ENCODE results near the gene TNFAIP3. TPM values are rescaled to one million over a fixed set of nuclear protein-coding genes. Genes with fewer than 3 reads are reported as not detected.
"Not testable (repeated sequence)": the region's sequence is repeated elsewhere in the genome, so short reads cannot be mapped to it uniquely, and the experiment has no call there.

TNFAIP3 gene
- 52.6 and 53.9 TPM in 2 replicates for total RNA-seq

- intact Hi-C loops (cut with micrococcal nuclease), result loop anchor here (1.0 to 2.0 kb wide), 7 partner anchors 43 to 200 kb away; no protein-coding TSS in a partner anchor
Observed at GRCh38 chr6:137866914-137867684, at the start of gene TNFAIP3. TSS of gene TNFAIP3 (plus strand) at chr6:137867259. CDS start at chr6:137871228, 3,969 bp downstream.

GRCh38 chr6:137818440-137818839, 48.6 kb upstream of the TNFAIP3 start:
- intact Hi-C loops (cut with micrococcal nuclease), result no loop called here

- intact Hi-C loops (cut with micrococcal nuclease), result loop anchor here (10.0 kb wide), 1 partner anchor 1475 kb away; the partner anchor contains the start of gene TXLNB
Observed at GRCh38 chr6:137819740-137820139, 47.3 kb upstream of the TNFAIP3 start.

- intact Hi-C loops (cut with micrococcal nuclease), result loop anchor here (10.0 kb wide), 1 partner anchor 1474 kb away; the partner anchor contains the start of gene TXLNB
Observed at GRCh38 chr6:137820425-137820824, 46.6 kb upstream of the TNFAIP3 start.

- intact Hi-C loops (cut with micrococcal nuclease), result loop anchor here (10.0 kb wide), 1 partner anchor 1474 kb away; the partner anchor contains the start of gene TXLNB
Observed at GRCh38 chr6:137820952-137821351, 46.1 kb upstream of the TNFAIP3 start.

- intact Hi-C loops (cut with micrococcal nuclease), result loop anchor here (10.0 kb wide), 1 partner anchor 1473 kb away; the partner anchor contains the start of gene TXLNB
Observed at GRCh38 chr6:137821491-137821890, 45.6 kb upstream of the TNFAIP3 start.

GRCh38 chr6:137823826-137824555, 43.1 kb upstream of the TNFAIP3 start:
- intact Hi-C loops (cut with micrococcal nuclease), result loop anchor here (1.0 to 10.0 kb wide), 5 partner anchors 13 to 1471 kb away; partner anchors contain the start of gene TXLNB

GRCh38 chr6:137824556-137824879, 42.5 kb upstream of the TNFAIP3 start:
- intact Hi-C loops (cut with micrococcal nuclease), result loop anchor here (1.0 to 10.0 kb wide), 5 partner anchors 13 to 1470 kb away; partner anchors contain the start of gene TXLNB

- intact Hi-C loops (cut with micrococcal nuclease), result loop anchor here (1.0 to 10.0 kb wide), 6 partner anchors 14 to 1470 kb away; partner anchors contain the start of gene TXLNB
Observed at GRCh38 chr6:137824896-137825295, 42.2 kb upstream of the TNFAIP3 start.

- intact Hi-C loops (cut with micrococcal nuclease), result loop anchor here (5.0 to 10.0 kb wide), 2 partner anchors 35 to 1467 kb away; partner anchors contain the start of gene TXLNB
Observed at GRCh38 chr6:137827411-137827940, 39.6 kb upstream of the TNFAIP3 start.

GRCh38 chr6:137827977-137828810, 38.9 kb upstream of the TNFAIP3 start:
- intact Hi-C loops (cut with micrococcal nuclease), result loop anchor here (5.0 to 10.0 kb wide), 2 partner anchors 36 to 1467 kb away; partner anchors contain the start of gene TXLNB

- intact Hi-C loops (cut with micrococcal nuclease), result loop anchor here (5.0 to 10.0 kb wide), 2 partner anchors 37 to 1465 kb away; partner anchors contain the start of gene TXLNB
Observed at GRCh38 chr6:137829641-137830083, 37.4 kb upstream of the TNFAIP3 start.

- intact Hi-C loops (cut with micrococcal nuclease), result no loop called here
Observed at GRCh38 chr6:137830511-137830911, 36.5 kb upstream of the TNFAIP3 start.

GRCh38 chr6:137832110-137832509, 34.9 kb upstream of the TNFAIP3 start:
- intact Hi-C loops (cut with micrococcal nuclease), result no loop called here

- intact Hi-C loops (cut with micrococcal nuclease), result no loop called here
Observed at GRCh38 chr6:137834508-137834907, 32.6 kb upstream of the TNFAIP3 start.

GRCh38 chr6:137836788-137837187, 30.3 kb upstream of the TNFAIP3 start:
- intact Hi-C loops (cut with micrococcal nuclease), result no loop called here

GRCh38 chr6:137838090-137838489, 29.0 kb upstream of the TNFAIP3 start:
- intact Hi-C loops (cut with micrococcal nuclease), result not testable (repeated sequence)

- intact Hi-C loops (cut with micrococcal nuclease), result not testable (repeated sequence)
Observed at GRCh38 chr6:137838597-137838996, 28.5 kb upstream of the TNFAIP3 start.

- intact Hi-C loops (cut with micrococcal nuclease), result no loop called here
Observed at GRCh38 chr6:137839076-137839475, 28.0 kb upstream of the TNFAIP3 start.

- intact Hi-C loops (cut with micrococcal nuclease), result no loop called here
Observed at GRCh38 chr6:137840252-137840651, 26.8 kb upstream of the TNFAIP3 start.
